Right lobe of liver (tissue), 4 donors: Measurements from ENCODE around the gene HOATZ.

Source experiments
- CTCF ChIP-seq, 4 donors: fragments of 200-600 bp in 3 of 4; fragments of 450-650 bp in 1 of 4; IDR thresholded peaks; one replicate each; pipeline versions ENCODE4 v1.5.1 to v1.8.0; 2016 to 2022; ENCODE audit warnings: antibody characterized with exemption in 4 of 4, mild to moderate bottlenecking in 2 of 4
- POLR2A ChIP-seq: fragments of 450-650 bp; IDR thresholded peaks from one replicate; pipeline ENCODE4 v1.6.1; 2017; ENCODE audit warnings: antibody characterized with exemption, mild to moderate bottlenecking
- donor health status: DM: no; HTN: no; CAD: no.
- donor health status: DM: no; HTN: no; CAD: no.
- donor health status: DM: no; HTN: yes; CAD: no.

- TF ChIP-seq CTCF (IDR thresholded peaks at IDR 0.05), result no peak
- no peak for TF ChIP-seq POLR2A
Observed at GRCh38 chr11:111524056-111524455, 9.5 kb downstream of the HOATZ start.
